ENCODE results near the gene KCNJ18.
"Not testable (repeated sequence)": the region's sequence is repeated elsewhere in the genome, so short reads cannot be mapped to it uniquely, and the experiment has no call there.

The KCNJ18 gene

DNA sequence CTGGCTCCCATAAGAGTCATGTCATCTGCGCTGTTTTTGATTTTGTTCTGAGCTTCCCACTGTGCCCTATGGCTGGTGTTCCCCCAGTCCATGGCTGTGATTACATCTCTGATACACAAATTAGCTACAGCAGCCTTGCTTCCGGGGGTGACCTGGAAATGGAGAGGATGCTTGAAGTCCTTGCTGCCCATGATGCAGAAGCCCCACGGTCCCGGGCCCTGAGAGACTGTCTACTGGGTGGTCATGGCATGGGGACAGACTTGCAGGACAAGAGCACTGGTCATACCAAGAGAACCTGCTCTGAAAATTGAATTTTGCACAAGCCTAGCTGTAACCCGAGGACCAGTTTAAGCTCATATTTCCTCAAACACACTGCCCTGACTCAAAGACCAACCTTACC is 38.8 kb downstream of the KCNJ18 start:
- DNase-seq (ENCODE audit: low spot score), result not testable (repeated sequence)

DNA sequence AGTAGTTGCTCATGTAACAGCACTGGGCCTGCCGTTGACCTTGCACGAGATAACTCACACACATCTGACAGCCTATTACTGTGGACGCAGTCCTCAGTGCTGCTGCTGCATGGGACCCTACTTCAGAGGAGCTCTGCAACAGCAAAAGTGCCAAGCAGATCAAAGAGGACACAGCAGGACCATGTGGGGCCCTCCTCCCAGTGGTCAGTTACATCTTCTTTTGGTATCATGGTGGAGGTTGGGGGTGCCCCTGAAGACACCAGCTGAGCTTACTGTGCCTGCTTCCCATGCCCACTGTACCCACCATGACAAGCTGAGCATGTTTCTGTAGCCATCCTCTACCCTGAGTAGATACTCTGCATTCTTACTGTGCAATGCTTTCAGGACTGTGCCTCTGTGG is 41.6 kb downstream of the KCNJ18 start:
- DNase-seq (ENCODE audit: low spot score), result not testable (repeated sequence)

DNA sequence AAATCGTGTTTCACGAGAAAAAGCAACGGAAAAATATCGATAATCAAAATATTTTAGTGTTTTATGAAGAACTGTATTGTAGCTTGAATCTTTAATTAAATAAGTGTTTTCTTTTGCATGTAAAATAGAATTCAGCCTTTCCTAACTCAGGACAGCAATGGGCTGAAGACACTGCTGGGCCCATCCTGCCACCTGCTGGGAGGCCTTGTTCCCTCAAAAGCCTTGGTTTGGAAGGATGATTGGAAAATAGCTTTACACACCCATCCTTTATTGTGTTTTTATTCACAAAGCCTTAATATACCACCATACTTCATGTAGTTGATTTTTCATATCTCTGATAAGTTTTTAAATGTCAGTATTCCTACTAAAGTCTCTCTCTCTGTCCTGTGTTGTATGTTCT is 43.5 kb downstream of the KCNJ18 start:
- not testable (repeated sequence) for DNase-seq (ENCODE audit: low spot score)

DNA sequence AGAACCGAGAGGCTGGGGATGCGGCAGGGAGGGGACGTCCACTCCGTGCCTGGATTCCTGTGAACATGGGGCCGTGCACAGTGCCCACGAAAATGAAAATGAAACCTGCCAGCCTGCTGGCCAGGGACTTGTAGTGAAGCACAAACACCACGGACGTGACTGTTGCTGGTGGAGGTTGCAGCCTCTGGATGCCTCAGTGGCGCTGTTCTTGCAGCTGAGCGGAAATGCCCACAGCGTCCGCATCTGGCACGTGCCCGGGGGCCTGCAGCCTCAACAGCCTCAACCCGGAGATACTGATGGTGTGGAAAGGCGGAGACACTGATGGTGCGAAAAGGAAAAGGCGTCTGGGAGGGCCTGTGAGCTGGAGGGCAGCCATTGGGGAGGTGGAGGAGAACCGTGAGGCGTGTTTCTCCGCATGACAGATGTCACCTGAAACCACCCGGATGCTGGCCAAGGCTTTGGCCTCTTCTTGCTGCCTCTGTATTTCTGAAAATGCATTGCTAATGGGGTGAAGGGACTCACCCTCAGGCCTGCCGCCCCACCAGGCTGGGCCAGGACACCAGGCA is 44.8 kb downstream of the KCNJ18 start:
- not testable (repeated sequence) for DNase-seq (ENCODE audit: low spot score)

DNA sequence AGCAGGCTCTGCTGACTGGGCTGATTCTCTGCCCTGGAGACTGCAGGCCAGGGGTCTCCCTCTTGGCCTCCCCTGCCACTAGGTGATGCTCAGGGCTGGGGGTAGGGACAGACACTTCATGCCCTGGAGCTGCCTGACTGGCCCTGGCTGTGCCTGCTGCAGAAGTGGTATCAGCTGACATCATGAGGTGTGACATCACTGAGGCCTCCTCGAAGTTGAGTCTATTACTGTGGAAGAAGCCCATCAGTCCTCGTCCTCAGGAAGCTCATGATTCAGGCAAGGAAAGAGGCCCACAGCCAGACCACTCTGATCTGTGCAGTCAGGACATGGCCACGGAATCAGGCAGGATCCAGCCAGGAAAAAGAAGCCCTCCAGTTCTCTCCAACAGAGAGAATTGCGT is 45.9 kb downstream of the KCNJ18 start:
- DNase-seq (ENCODE audit: low spot score), result not testable (repeated sequence)

DNA sequence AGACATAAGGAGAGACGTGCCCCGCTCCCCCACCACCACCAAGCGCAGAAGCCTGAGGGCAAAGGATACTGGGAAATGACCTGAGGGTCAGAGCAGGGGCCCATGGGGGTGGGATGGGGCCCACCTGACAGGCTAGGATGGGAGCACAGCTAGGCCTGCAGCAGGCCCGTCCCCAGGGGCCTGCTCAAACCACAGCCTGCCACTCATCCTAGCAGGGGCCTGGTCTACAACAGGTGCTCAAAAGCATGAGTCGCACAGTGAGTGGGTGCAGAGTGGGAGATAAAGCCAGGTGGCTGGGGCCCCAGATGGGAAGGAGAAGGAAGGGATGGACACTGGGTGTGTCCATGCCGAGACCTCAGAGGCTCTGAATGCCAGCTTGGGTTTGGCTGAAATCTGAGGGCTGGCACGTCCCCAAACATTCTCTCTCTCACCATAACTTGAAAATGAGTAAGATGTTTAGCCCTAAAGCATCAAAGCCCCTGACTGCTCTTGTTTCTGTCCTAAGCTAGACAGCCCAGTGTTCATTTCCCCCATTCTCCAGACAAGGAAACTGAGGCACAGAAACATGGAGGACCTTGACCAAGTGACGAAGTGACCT is 46.7 kb downstream of the KCNJ18 start:
- DNase-seq (ENCODE audit: low spot score), result not testable (repeated sequence)

DNA sequence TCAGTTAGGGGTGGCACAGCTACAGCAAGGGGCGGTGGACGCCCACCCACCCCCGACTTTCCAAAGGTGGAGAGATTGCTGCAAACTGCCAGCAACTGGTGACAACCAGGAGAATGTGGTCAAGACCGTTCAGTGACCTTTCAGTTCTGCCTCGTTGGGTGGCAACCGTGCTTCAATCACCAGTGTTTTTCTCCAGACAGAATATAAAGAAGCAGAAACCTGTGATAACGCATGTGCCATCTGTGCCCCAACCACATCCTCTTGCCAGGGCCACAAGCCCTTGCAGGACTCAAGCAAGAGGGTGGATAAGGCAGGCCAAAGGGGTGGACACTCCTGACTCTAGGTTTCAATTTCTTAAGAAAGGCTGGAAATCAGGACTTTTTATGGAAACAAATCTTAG is 47.2 kb downstream of the KCNJ18 start:
- DNase-seq (ENCODE audit: low spot score), result not testable (repeated sequence)

DNA sequence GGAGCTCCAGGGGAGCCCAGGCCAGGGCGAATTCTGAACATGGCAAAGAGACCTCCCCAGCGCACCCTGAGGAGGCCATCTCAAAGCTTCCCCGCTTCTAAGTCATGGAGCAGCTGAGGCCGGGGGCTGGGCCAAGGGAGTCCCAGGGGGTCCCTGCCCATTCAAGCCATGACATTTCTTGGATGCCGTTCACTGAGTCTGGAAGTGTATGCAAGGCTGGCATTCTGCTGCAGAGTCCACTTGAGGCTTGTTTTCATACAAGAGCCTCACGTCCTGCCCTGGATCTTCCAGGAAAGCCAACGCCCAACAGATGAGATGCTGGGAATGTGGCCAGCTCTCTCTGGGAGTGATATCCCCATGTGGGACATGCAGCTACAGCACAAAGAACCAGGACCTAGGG is 48.5 kb downstream of the KCNJ18 start:
- not testable (repeated sequence) for DNase-seq (ENCODE audit: low spot score)

DNA sequence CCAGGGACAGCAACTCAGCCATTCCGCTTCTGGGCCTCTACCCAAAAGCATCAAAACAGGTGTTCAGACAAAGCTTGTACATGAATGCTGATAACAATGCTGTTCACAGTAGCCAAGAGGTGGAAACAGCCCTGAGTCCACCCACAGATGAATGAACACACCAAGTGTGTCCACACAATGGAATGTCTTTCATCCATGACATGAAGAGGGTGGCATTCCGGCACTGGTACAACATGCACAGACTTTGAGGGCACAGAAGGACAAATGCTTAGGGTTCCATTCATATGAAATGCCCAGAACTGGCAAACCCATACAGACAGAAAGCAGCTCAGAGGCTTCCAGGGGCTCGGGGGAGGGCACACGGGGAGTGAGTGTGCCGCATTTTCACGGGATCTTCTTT is 49.2 kb downstream of the KCNJ18 start:
- not testable (repeated sequence) for DNase-seq (ENCODE audit: low spot score)

DNA sequence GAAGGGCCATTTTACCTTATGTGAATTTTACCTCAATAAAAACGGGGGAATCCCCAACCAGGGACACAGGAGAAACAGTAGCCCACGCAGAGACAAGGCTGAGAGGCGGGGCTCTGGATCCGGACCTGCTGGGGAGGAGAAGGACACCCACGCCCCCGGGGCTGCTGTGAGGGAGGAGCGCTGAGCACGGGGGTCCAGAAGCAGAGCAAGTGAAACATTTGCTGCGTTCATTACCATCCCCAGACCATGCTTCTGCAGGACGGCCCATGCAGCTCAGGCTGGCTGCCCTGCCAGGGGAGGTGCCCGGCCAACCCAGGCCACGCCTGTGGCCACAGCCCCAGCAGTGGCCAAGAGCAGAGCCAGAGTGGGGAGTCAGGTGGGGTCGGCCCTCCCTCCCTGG is 50.0 kb downstream of the KCNJ18 start:
- no peak for DNase-seq (ENCODE audit: low spot score)

DNA sequence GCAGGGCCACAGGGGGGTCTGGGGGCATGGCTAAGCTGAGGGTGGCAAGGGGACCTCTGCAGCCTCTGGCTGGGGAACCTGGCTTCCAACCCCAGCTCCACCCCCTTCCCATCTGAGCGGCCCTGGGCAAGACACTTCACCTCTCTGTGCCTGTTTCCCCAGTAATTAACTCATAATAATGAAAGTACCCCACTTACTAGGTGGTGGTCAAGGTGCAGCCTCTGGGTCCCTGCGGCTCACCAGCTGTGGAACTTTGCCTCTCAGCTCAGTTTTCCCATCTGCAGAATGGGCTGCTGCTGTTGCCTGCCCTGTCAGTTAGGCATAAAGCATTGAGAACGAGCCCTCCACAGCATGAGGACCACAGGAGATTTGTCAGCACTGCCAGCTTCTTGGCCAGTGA is 51.8 kb downstream of the KCNJ18 start:
- not testable (repeated sequence) for DNase-seq (ENCODE audit: low spot score)

DNA sequence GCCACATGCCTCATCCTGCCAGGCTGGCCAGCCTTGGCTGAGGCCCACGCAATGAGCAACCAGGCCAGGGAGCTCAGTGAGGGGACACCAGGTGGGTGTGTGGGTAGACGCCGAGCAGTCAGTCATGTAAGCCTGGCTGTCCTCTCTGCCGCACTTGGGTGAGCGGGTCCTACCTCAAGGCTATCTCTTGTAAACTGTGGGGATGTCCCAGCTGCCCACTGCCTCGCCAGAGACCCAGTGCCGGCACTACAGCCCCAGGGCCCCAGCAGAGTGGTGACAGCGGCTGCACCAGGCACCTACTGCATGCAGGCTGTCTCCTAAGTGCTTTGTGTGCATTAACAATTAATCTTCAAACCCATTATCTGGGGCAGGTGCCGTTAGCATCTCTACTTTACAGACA is 52.3 kb downstream of the KCNJ18 start:
- DNase-seq (ENCODE audit: low spot score), result not testable (repeated sequence)

DNA sequence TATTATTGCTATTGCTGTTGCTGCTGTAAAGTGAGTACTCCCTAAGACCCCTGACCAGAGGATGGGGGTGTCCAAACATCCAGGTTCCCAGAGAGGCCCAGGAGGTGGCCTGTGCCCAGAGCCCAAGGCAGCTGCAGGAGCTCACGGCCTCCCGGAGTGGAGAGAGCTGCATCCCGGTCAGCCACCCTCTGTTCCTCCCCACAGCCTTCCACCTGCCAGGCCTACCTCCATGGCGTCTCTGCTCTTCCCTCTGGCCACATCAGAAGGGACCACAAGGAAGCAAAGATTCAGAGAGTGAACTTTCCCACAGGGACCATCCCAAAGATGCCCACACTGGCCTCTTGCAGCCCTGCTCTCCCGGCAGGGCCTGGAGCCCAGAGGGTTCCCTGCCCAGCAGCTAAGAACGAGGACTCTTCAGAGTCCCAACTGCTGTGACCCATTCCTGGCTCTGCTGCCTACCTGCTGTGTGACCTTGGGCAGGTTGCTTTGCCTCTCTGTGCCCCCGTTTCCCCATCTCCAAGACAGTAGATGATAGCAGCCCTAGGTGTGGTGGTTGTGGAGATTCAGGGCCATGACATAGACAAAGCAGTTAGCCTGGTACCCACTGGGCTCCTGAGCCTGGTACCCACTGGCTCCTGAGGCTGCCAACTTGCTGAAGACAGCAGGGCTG is 53.2 kb downstream of the KCNJ18 start:
- DNase-seq (ENCODE audit: low spot score), result not testable (repeated sequence)

DNA sequence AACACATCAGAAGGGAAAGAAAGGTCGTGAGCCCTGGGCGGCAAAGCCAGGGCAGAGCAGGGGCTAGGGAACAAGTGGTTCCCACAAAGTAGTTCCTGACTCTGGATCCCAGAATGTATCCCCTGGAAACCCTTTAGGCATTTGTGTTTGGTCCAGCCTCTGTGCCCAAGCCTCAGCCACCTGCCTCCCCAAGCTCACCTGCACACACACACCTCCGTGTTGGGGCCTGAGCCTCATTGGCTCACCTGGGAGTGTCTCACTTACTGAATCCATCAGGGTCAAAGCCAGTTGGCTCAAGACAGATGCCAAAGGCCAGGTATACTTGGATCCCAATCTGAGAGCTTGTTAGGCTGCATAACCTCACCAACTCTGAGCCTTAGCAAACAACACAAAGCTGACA is 54.1 kb downstream of the KCNJ18 start:
- DNase-seq (ENCODE audit: low spot score), result not testable (repeated sequence)

DNA sequence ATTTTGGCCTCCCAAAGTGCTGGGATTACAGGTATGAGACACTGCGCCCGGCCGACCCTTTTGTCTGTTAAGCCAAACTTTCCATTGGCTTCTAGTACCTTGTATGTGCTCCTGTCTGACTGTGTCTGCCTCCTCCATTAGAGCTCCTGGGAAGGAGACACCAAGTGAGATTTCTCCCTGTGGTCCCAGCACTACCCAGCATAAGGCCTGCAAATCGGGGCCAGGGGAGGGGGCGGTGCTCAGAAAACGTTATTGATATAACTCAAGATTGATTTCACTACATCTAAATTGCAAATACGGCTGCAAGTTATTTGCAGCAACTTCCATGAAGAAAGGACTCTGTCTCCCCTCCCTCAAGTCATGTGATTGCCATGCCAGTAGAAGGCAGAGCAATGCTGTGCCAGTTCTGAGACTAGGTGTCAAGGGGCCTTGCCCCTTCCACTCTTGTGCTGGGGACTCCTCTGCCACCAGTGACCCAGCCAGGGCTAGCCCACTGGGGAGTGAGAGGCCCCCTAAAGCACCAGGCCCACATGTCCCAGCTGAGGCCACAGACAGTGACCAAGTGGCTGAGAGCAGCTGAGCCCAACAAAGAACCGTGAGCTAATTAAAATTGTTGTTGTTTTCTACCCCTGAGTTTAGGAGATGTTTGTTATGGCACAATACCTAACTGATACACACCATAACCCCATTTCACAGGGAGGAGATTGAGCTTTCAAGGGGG is 55.0 kb downstream of the KCNJ18 start:
- DNase-seq (ENCODE audit: low spot score), result not testable (repeated sequence)

DNA sequence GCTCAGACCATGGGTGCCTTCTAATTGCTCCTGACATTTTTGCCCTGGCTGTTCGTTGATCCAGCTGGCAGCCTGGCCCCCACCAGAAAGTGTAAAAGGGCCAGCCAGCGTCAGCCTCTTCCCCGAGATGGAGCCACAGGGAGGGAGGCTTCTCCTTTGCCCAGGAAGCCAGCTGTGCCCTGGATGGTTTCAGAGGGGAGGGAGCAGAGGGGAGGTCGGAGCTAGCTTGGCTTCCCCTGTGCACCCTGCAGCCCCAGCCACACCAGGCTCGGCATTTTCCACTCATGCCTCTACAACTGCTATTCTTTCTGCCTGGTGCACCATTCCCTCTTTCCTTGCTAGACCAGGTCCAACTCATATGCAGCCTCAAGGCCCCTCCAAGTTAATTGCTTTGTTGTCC is 56.4 kb downstream of the KCNJ18 start:
- not testable (repeated sequence) for DNase-seq (ENCODE audit: low spot score)

DNA sequence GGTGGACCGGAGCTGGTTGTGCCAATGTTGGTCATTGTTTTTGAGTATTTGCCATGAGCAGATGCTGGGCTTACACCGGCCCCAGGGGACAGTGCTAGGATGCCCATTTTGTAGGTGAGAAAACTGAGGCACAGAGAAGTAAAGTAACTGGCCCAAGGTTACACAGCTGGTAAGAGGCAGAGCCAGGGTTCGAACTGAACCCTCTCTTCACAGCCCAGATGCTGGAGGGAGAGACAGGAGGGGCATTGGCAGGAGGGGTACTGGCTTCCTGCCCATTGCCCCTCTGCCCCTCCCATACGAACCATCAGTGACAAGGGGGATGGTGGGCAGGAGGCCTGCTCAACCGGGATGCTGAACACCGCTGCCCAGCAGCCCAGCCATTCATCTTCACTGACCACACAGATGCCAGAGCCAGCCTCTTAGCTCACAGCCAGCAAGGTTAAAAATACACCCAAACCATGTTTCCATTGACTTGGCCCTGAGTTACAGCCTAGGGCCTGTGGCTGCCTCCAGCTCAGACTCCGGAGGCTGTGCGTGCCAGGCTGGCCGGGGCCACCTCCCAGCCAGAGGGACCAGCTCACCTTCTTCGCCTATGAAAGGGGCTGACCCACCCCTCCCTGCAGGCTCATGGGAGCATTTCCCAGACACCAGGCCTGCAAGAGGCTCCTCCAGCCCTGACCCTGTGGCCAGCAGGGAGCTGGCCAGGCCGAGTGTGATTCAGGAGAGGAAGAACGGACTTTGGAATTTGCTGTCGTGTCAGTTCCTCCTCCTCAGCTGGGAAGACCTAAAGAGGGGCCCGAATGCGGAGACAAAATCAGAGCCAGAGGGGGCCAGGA is 57.6 kb downstream of the KCNJ18 start:
- DNase-seq (ENCODE audit: low spot score), result not testable (repeated sequence)

DNA sequence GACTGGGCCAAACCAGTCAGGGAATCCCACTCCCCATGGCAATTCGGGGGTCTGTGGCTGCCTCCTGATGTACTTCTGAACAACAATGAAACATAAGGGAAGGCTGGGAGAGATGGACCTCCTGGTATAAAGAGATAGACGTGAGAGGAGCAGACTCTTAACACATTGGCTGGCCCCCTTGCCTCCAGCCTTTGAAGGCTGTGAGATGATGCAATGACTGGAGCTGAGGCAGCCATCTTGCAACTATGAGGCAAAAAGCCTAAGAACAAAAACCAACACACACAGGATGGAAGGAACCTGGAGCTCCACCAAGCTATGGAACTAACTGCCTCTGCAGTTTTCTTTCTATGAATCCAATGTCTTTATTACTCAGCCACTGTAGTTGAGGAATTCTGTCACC is 58.8 kb downstream of the KCNJ18 start:
- DNase-seq (ENCODE audit: low spot score), result not testable (repeated sequence)

Measured in SW480 (cell line).